Kidney (tissue), 14 donors: ENCODE results near the gene SOS2. TPM values are rescaled to one million over a fixed set of nuclear protein-coding genes. Genes with fewer than 3 reads are reported as not detected.
A peak's percentile ranks its signal among the peaks of the same experiment; 100 is the strongest.

Experiments
- DNase-seq, 5 donors: peaks; one replicate each; pipeline ENCODE4 v3.0.0-alpha.2; 2013 to 2020
- FAIRE-seq: peaks from 2 replicates; lab custom pipeline; 2012; peaks lifted over from hg19 to GRCh38; lab: Jason Lieb, UNC
- H3K27ac ChIP-seq, 2 donors: one replicate each; pipeline ENCODE4 v1.7.0; 2013; ENCODE audit warnings: low read depth in 2 of 2, low read length in 2 of 2, inconsistent platforms in 1 of 2
- H3K27me3 ChIP-seq: one replicate; pipeline ENCODE4 v1.7.1; 2013; ENCODE audit warnings: low read length, inconsistent platforms; ENCODE audit not compliant: control insufficient read depth, insufficient read depth
- H3K36me3 ChIP-seq, 3 donors: one replicate each; pipeline versions ENCODE4 v1.7.0 to v1.7.1; 2013; ENCODE audit warnings: low read length in 3 of 3, control low read depth in 1 of 3, inconsistent platforms in 1 of 3; ENCODE audit not compliant: insufficient read depth in 3 of 3, control insufficient read depth in 2 of 3
- H3K4me1 ChIP-seq, 3 donors: one replicate each; pipeline versions ENCODE4 v1.7.0 to v1.7.1; 2013; ENCODE audit warnings: low read length in 3 of 3, inconsistent platforms in 1 of 3, low read depth in 1 of 3; ENCODE audit not compliant: control insufficient read depth in 2 of 3, insufficient read depth in 2 of 3
- H3K4me3 ChIP-seq, 3 donors: one replicate each; pipeline versions ENCODE4 v1.7.0 to v1.8.1; 2013; ENCODE audit warnings: low read length in 3 of 3, control low read depth in 1 of 3, inconsistent platforms in 1 of 3
- H3K9ac ChIP-seq, 3 donors: one replicate each; pipeline versions ENCODE4 v1.7.0 to v1.7.1; 2013; ENCODE audit warnings: low read length in 3 of 3, control low read depth in 1 of 3, inconsistent platforms in 1 of 3
- H3K9me3 ChIP-seq, 3 donors: one replicate each; pipeline versions ENCODE4 v1.7.0 to v1.7.1; 2013; ENCODE audit warnings: low read length in 3 of 3, control low read depth in 1 of 3, inconsistent platforms in 1 of 3; ENCODE audit not compliant: control insufficient read depth in 2 of 3, insufficient read depth in 1 of 3
- CTCF ChIP-seq: IDR thresholded peaks from 3 replicates; pipeline ENCODE4 v1.5.1; 2012; ENCODE audit warnings: mild to moderate bottlenecking, moderate library complexity, borderline replicate concordance; ENCODE audit not compliant: insufficient read depth; ENCODE audit errors: extremely low read depth
- intact Hi-C: fragments of 100-400 bp; cut with DNase I; formaldehyde crosslinking; loops from one replicate; pipeline ENCODE4 v1.11.1; 2022
- polyA plus RNA-seq: library from polyadenylated mRNA; stranded (reverse); fragments of 350-450 nt; fragmentation: Illumina TruSeq; extraction: RNeasy Lipid Tissue Mini Kit (QIAGEN cat#74804); gene quantifications from one replicate; pipeline ENCODE4 v1.2.3, GENCODE V29; 2014; ENCODE audit warnings: low read depth, low replicate concordance; ENCODE audit not compliant: insufficient read depth
- total RNA-seq: library from RNA; stranded (reverse); fragmentation: NEBNext Ultra II Directional; extraction: Animal tissue kit (Norgen Biotek cat#: 25700); gene quantifications from one replicate; pipeline ENCODE4 v1.2.1, GENCODE V29; 2021
- donor health status: control.
- donor health status: control.
- donor health status: control.
- donor health status: control.
- donor health status: control.
- donor health status: DM: yes; HTN: yes; CAD: no.
- donor health status: Normal renal cell carcinoma (clear cell type).

The SOS2 gene
- total and polyA plus RNA-seq, 2 donors from 2014 or later, result 11.9 to 39.7 TPM

DNA sequence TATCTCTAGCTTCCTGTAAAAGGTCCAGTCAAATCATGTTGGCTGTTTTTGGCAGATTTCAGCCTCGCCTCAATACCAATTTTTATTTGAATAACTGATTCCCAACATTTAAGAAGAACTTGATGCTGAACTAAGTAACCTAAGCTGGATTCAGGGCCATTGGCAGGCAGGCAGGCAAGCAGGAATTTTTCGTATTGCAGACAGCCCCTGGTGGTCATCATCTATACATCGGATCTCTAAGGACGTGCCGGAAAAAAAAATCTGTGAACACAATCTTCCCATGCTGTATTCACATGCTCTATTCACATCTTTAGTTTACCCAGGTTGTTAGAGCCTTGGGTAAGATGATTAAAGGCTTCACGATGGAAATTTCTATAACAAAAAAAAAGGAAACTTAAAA is 122.0 kb downstream of the SOS2 start:
- Histone ChIP-seq H3K9me3 (no peaks in the 10 kb centered on the region), H3K27ac (no peak overlapping the region), H3K36me3 (peaks cover 7 to 13% (median 8%) of the 10 kb centered on the region in 3 donors), H3K9ac (no peak overlapping the region), H3K4me1 (peaks cover 0 to 4% (median 0%) of the 10 kb centered on the region in 3 donors), H3K4me3 (no peak overlapping the region), H3K27me3 (no peaks in the 10 kb centered on the region)
- TF ChIP-seq CTCF, result no peak
- FAIRE-seq (no peak), DNase-seq (no peak)
- intact Hi-C loops, result no loop called here

DNA sequence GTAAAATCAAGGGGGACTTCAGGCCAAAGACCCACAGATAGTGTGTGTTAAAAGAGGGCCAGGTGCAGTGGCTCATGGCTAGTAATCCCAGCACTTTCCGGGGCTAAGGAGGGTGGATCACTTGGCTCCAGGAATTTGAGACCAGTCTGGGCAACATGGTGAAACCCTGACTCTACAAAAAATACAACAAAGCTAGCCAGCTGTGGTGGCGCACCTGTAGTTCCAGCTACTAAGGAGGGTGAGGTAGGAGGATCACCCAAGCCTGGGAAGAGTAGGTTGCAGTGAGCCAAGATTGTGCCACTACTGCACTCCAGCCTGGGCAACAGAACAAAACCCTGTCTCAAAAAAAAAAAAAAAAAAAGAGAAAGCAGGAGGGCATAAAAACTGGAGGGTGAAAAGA is 123.5 kb downstream of the SOS2 start:
- Histone ChIP-seq H3K36me3 (peaks cover 7 to 8% (median 7%) of the 10 kb centered on the region in 3 donors), H3K27me3 (no peaks in the 10 kb centered on the region), H3K27ac (peak overlapping the region; percentile 59 to 82), H3K4me1 (peaks cover 0 to 4% (median 0%) of the 10 kb centered on the region in 3 donors), H3K9me3 (no peaks in the 10 kb centered on the region), H3K4me3 (no peak overlapping the region), H3K9ac (peak overlapping the region in 1 of 3 donors; percentile 43)
- no peak for FAIRE-seq
- intact Hi-C loops, result no loop called here
- TF ChIP-seq CTCF, result no peak
- DNase-seq, result peak in 2 of 5 donors; percentile 45 to 71

DNA sequence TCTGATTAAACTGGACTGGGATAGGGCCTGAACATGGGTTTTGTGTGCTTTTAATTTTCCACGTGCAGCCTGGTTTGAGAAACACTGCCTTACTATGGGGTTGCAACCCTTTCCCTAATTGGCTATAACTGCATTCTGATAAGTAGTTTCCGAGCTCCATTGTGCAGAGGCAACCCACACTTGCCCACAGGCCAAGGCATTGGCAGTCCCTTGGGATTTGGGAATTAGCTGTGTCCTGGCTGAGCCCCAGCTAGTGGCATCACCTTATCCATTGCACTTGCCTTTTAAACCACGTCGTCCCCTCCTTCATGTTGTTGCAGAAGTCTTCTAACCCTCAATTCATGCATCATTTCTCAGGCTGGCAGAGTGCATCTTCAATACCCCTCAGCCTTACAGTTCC is 125.2 kb downstream of the SOS2 start:
- FAIRE-seq (no peak), DNase-seq (no peak)
- H3K27ac ChIP-seq, result no peak overlapping the region
- H3K4me3 ChIP-seq, result no peak overlapping the region
- peaks cover 0 to 10% (median 0%) of the 10 kb centered on the region in 3 donors for H3K4me1 ChIP-seq
- H3K9ac ChIP-seq, result no peak overlapping the region
- H3K27me3 ChIP-seq, result no peaks in the 10 kb centered on the region
- H3K9me3 ChIP-seq, result no peaks in the 10 kb centered on the region
- peaks cover 6 to 7% (median 6%) of the 10 kb centered on the region in 3 donors for H3K36me3 ChIP-seq
- intact Hi-C loops, result no loop called here
- TF ChIP-seq CTCF, result no peak

DNA sequence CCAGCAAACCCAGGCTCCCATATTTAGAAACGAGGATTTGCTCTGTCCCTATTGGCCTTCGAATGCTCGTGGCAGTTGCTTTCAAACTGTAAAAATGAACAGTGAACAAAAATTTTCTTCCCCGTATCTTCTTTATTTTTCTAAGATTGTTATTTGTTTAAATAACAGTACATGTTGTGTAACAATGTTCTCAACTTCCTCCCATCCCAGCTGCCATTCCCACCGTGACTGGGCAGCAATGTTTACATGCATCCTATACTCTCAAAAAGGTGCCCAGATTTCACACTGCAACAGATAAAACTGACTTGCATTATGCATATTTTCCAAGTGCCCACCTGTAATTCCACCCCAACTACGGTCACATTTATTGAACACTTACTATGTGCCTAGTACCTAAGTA is 127.8 kb downstream of the SOS2 start:
- FAIRE-seq (no peak), DNase-seq (no peak)
- no peak overlapping the region for H3K27ac ChIP-seq
- no peak for TF ChIP-seq CTCF
- H3K36me3 ChIP-seq, result peaks cover 0 to 2% (median 0%) of the 10 kb centered on the region in 3 donors
- no peaks in the 10 kb centered on the region for H3K9me3 ChIP-seq
- no peaks in the 10 kb centered on the region for H3K27me3 ChIP-seq
- H3K9ac ChIP-seq, result no peak overlapping the region
- H3K4me3 ChIP-seq, result no peak overlapping the region
- H3K4me1 ChIP-seq, result peaks cover 0 to 13% (median 3%) of the 10 kb centered on the region in 3 donors
- intact Hi-C loops, result no loop called here
